H9 (cell line): Measurements from ENCODE around the gene WIPI1. TPM values are rescaled to one million over a fixed set of nuclear protein-coding genes. Genes with fewer than 3 reads are reported as not detected.
"Not testable (repeated sequence)": the region's sequence is repeated elsewhere in the genome, so short reads cannot be mapped to it uniquely, and the experiment has no call there.

Experiments
- DNase-seq: peaks from one replicate; pipeline ENCODE4 v3.0.0-alpha.2; 2017
- H2AFZ ChIP-seq: one replicate; pipeline ENCODE4 v1.6.1; 2013; ENCODE audit warnings: mild to moderate bottlenecking, low read length, control low read depth, moderate library complexity
- H2AK5ac ChIP-seq: 2 replicates; pipeline ENCODE4 v1.6.1; 2013; ENCODE audit warnings: low read length, control low read depth, mixed read lengths; ENCODE audit not compliant: insufficient read length
- H2BK120ac ChIP-seq: one replicate; pipeline ENCODE4 v1.6.1; 2013; ENCODE audit warnings: low read depth, mild to moderate bottlenecking, low read length, control low read depth, inconsistent platforms; ENCODE audit not compliant: poor library complexity, severe bottlenecking
- H2BK12ac ChIP-seq: 2 replicates; pipeline ENCODE4 v1.6.1; 2013; ENCODE audit warnings: low read length, control low read depth, mixed read lengths, low read depth; ENCODE audit not compliant: insufficient read length
- H2BK15ac ChIP-seq: 2 replicates; pipeline ENCODE4 v1.6.1; 2013; ENCODE audit warnings: low read depth, low read length, control low read depth
- H2BK20ac ChIP-seq: one replicate; pipeline ENCODE4 v1.6.1; 2013; ENCODE audit warnings: low read depth, mild to moderate bottlenecking, low read length, control low read depth, inconsistent platforms; ENCODE audit not compliant: poor library complexity, severe bottlenecking
- H2BK5ac ChIP-seq: 2 replicates; pipeline ENCODE4 v1.6.1; 2013; ENCODE audit warnings: low read length, control low read depth, mixed read lengths; ENCODE audit not compliant: insufficient read length
- H3K14ac ChIP-seq: 2 replicates; pipeline ENCODE4 v1.6.1; 2013; ENCODE audit warnings: low read length, control low read depth; ENCODE audit not compliant: insufficient read depth
- H3K18ac ChIP-seq: 2 replicates; pipeline ENCODE4 v1.6.1; 2013; ENCODE audit warnings: low read depth, mild to moderate bottlenecking, mixed read lengths, low read length, control low read depth; ENCODE audit not compliant: insufficient read length
- H3K23ac ChIP-seq: 2 replicates; pipeline ENCODE4 v1.6.1; 2013; ENCODE audit warnings: low read length, control low read depth, mixed read lengths, low read depth; ENCODE audit not compliant: insufficient read length
- H3K23me2 ChIP-seq: 2 replicates; pipeline ENCODE4 v1.6.1; 2013; ENCODE audit warnings: low read depth, mild to moderate bottlenecking, mixed read lengths, low read length, control low read depth; ENCODE audit not compliant: insufficient read length, poor library complexity, severe bottlenecking
- H3K27ac ChIP-seq: 2 replicates; pipeline ENCODE4 v1.5.1; 2013; ENCODE audit warnings: low read length, control low read depth, mixed read lengths, low read depth; ENCODE audit not compliant: insufficient read length
- H3K27me3 ChIP-seq: 2 replicates; pipeline ENCODE4 v1.6.1; 2013; ENCODE audit warnings: low read length, control low read depth, inconsistent platforms; ENCODE audit not compliant: insufficient read depth
- H3K4ac ChIP-seq: 2 replicates; pipeline ENCODE4 v1.6.1; 2013; ENCODE audit warnings: low read depth, mild to moderate bottlenecking, control low read depth, inconsistent platforms, low read length, moderate library complexity
- H3K4me1 ChIP-seq: 2 replicates; pipeline ENCODE4 v1.6.1; 2013; ENCODE audit warnings: low read length, control low read depth, inconsistent platforms; ENCODE audit not compliant: insufficient read depth
- H3K4me2 ChIP-seq: 2 replicates; pipeline ENCODE4 v1.6.1; 2013; ENCODE audit warnings: low read length, control low read depth, mixed read lengths; ENCODE audit not compliant: insufficient read length, insufficient read depth
- H3K56ac ChIP-seq: 2 replicates; pipeline ENCODE4 v1.6.1; 2013; ENCODE audit warnings: low read depth, mild to moderate bottlenecking, mixed read lengths, low read length, control low read depth; ENCODE audit not compliant: insufficient read length
- H3K79me1 ChIP-seq: 2 replicates; pipeline ENCODE4 v1.6.1; 2013; ENCODE audit warnings: low read depth, mild to moderate bottlenecking, moderate library complexity, low read length, control low read depth, inconsistent platforms; ENCODE audit not compliant: insufficient read depth, poor library complexity, severe bottlenecking
- H3K79me2 ChIP-seq: 2 replicates; pipeline ENCODE4 v1.6.1; 2013; ENCODE audit warnings: low read length, control low read depth, inconsistent platforms; ENCODE audit not compliant: insufficient read depth
- H3K9ac ChIP-seq: 2 replicates; pipeline ENCODE4 v1.6.1; 2013; ENCODE audit warnings: low read length, control low read depth, mixed read lengths; ENCODE audit not compliant: insufficient read length; ENCODE audit errors: extremely low read depth
- H3K9me3 ChIP-seq: one replicate; pipeline ENCODE4 v1.6.1; 2013; ENCODE audit warnings: low read depth, low read length, inconsistent platforms; ENCODE audit not compliant: control insufficient read depth
- H3T11ph ChIP-seq: one replicate; pipeline ENCODE4 v1.6.1; 2013; ENCODE audit warnings: mild to moderate bottlenecking, low read length, control low read depth, inconsistent platforms
- H4K20me1 ChIP-seq: one replicate; pipeline ENCODE4 v1.6.1; 2013; ENCODE audit not compliant: control insufficient read depth, insufficient read length, insufficient read depth
- H4K5ac ChIP-seq: 2 replicates; pipeline ENCODE4 v1.6.1; 2013; ENCODE audit warnings: low read depth, mild to moderate bottlenecking, mixed read lengths, low read length, control low read depth; ENCODE audit not compliant: insufficient read length
- H4K8ac ChIP-seq: replicated peaks from 2 replicates; pipeline ENCODE4 v1.6.1; 2013; ENCODE audit warnings: low read length, control low read depth, mixed read lengths, low read depth; ENCODE audit not compliant: insufficient read length
- H4K91ac ChIP-seq: 2 replicates; pipeline ENCODE4 v1.6.1; 2013; ENCODE audit warnings: low read depth, mild to moderate bottlenecking, moderate library complexity, mixed read lengths, low read length, control low read depth; ENCODE audit not compliant: insufficient read length
- H3K27ac Mint-ChIP-seq, 3 experiments: 2 replicates in 2 of 3; 3 replicates in 1 of 3; pipeline ENCODE4 v1.8.0; 2020 to 2021; ENCODE audit warnings: mixed read lengths in 3 of 3, mild to moderate bottlenecking in 1 of 3, moderate library complexity in 1 of 3
- H3K27me3 Mint-ChIP-seq: 2 replicates; pipeline ENCODE4 v1.8.0; 2021; ENCODE audit warnings: low read depth, mild to moderate bottlenecking, moderate library complexity, mixed read lengths
- H3K36me3 Mint-ChIP-seq, 3 experiments: 2 replicates in 2 of 3; 3 replicates in 1 of 3; pipeline ENCODE4 v1.8.0; 2020 to 2021; ENCODE audit warnings: low read depth in 3 of 3, mixed read lengths in 3 of 3; ENCODE audit not compliant: insufficient read depth in 1 of 3
- H3K4me1 Mint-ChIP-seq, 2 experiments: 2 replicates each; pipeline ENCODE4 v1.8.0; 2020; ENCODE audit warnings: mixed read lengths in 2 of 2
- H3K4me3 Mint-ChIP-seq, 2 experiments: 2 replicates in 1 of 2; 3 replicates in 1 of 2; pipeline ENCODE4 v1.8.0; 2020 to 2021; ENCODE audit warnings: mild to moderate bottlenecking in 2 of 2, mixed read lengths in 2 of 2, moderate library complexity in 1 of 2
- H3K9me3 Mint-ChIP-seq, 2 experiments: 2 replicates in 1 of 2; 3 replicates in 1 of 2; pipeline ENCODE4 v1.8.0; 2020; ENCODE audit warnings: mild to moderate bottlenecking in 2 of 2, mixed read lengths in 2 of 2, moderate library complexity in 1 of 2
- WGBS: extraction: QIAGEN DNeasy Blood & Tissue Kit; methylation state at CpG from one replicate; pipeline ENCODE4 v1.1.7; 2013; ENCODE audit warnings: missing lambda C conversion rate, low lambda C conversion rate, mixed read lengths; ENCODE audit not compliant: insufficient read length; ENCODE audit errors: extremely low coverage; 5-methylcytosine and 5-hydroxymethylcytosine counted together
- total RNA-seq: library from RNA; stranded (reverse); gene quantifications from 2 replicates; pipeline ENCODE4 v1.2.1, GENCODE V29; 2021

The WIPI1 gene
- total RNA-seq, 1 experiment from 2014 or later: 15.4 TPM

- not testable (repeated sequence) for H3K4me3 Mint-ChIP-seq, H4K8ac ChIP-seq, H3K23me2 ChIP-seq, H3K23ac ChIP-seq, H3K4ac ChIP-seq, H3K27me3 ChIP-seq, H2BK120ac ChIP-seq, H3K14ac ChIP-seq, H3K36me3 Mint-ChIP-seq, H3K56ac ChIP-seq, H3K9ac ChIP-seq, H3K79me1 ChIP-seq, H4K91ac ChIP-seq, H3K27ac ChIP-seq, H3K9me3 ChIP-seq, H4K5ac ChIP-seq, H3K79me2 ChIP-seq, H2AFZ ChIP-seq, H3K4me1 ChIP-seq, DNase-seq, H2AK5ac ChIP-seq, H3K18ac ChIP-seq, H2BK12ac ChIP-seq, H3K4me2 ChIP-seq, H3T11ph ChIP-seq, H4K20me1 ChIP-seq, H2BK15ac ChIP-seq, H2BK5ac ChIP-seq, H2BK20ac ChIP-seq, H3K27ac Mint-ChIP-seq, H3K27me3 Mint-ChIP-seq
- Mint-ChIP-seq H3K9me3 (peaks cover 24 to 28% of the 10 kb centered on the region in 2 experiments), H3K4me1 (peaks cover 21% of the 10 kb centered on the region in 2 experiments)
- WGBS: no CpG with 5 or more reads among the region's 5 CpGs
Measured at GRCh38 chr17:68403837-68404236, 53.5 kb downstream of the WIPI1 start.
